Left ventricle myocardium superior (tissue), 1 donor: ENCODE results near the gene FLAD1. TPM values are rescaled to one million over a fixed set of nuclear protein-coding genes. Genes with fewer than 3 reads are reported as not detected.

ENCODE experiments used
- microRNA-seq: library from miRNA; unstranded; fragments of <30 nt; microRNA quantifications from one replicate; pipeline ENCODE4 v1.2.0, GENCODE V29; 2020; ENCODE audit warnings: borderline number of aligned reads
- total RNA-seq: library from RNA; stranded (reverse); fragmentation: NEBNext Ultra II Directional; extraction: Animal tissue kit (Norgen Biotek cat#: 25700); gene quantifications from one replicate; pipeline ENCODE4 v1.2.1, GENCODE V29; 2021
- donor health status: DM: no; HTN: yes; CAD: no; lungs with severe emphysema.

FLAD1 gene
- total RNA-seq, 1 donor from 2014 or later, result 31.4 TPM

Small RNA genes lying within 50 kb of the gene (microRNA-seq; reads per million reads assigned to microRNA genes)
- gene MIR4258, result not detected

Other genes with a start within 250 kb of the FLAD1 start
- 4.0 TPM for gene KCNN3, start 113.1 kb upstream of the FLAD1 start, total RNA-seq
- 66.6 TPM for gene PMVK, start 46.6 kb upstream of the FLAD1 start, total RNA-seq
- 60.4 TPM for gene PBXIP1, start 27.2 kb upstream of the FLAD1 start, total RNA-seq
- gene PYGO2, start 21.6 kb upstream of the FLAD1 start, total RNA-seq, result 14.7 TPM
- 62.1 TPM for gene SHC1, start 12.6 kb upstream of the FLAD1 start, total RNA-seq
- 16.7 TPM for gene CKS1B, start 8.7 kb upstream of the FLAD1 start, total RNA-seq
- not detected for gene LENEP, start 10.2 kb downstream of the FLAD1 start, total RNA-seq
- 58.9 TPM for gene ZBTB7B, start 19.5 kb downstream of the FLAD1 start, total RNA-seq
- 0.37 TPM for gene DCST2, start 50.4 kb downstream of the FLAD1 start, total RNA-seq
- not detected for gene DCST1, start 50.5 kb downstream of the FLAD1 start, total RNA-seq
- gene ADAM15, start 68.0 kb downstream of the FLAD1 start, total RNA-seq, result 84.2 TPM
- gene EFNA4, start 80.4 kb downstream of the FLAD1 start, total RNA-seq, result 2.3 TPM
- 1.1 TPM for gene EFNA3, start 95.5 kb downstream of the FLAD1 start, total RNA-seq
- 51.0 TPM for gene EFNA1, start 144.5 kb downstream of the FLAD1 start, total RNA-seq
- 8.8 TPM for gene SLC50A1, start 152.5 kb downstream of the FLAD1 start, total RNA-seq
- gene DPM3, start 157.2 kb downstream of the FLAD1 start, total RNA-seq, result 52.4 TPM
- 134 TPM for gene KRTCAP2, start 190.0 kb downstream of the FLAD1 start, total RNA-seq
- gene TRIM46, start 190.5 kb downstream of the FLAD1 start, total RNA-seq, result 0.22 TPM
- 6.3 TPM for gene THBS3, start 224.6 kb downstream of the FLAD1 start, total RNA-seq
- gene MTX1, start 225.4 kb downstream of the FLAD1 start, total RNA-seq, result 14.1 TPM